Neural progenitor cell (in vitro differentiated cells): Measurements from ENCODE around the gene MACROD2. TPM values are rescaled to one million over a fixed set of nuclear protein-coding genes. Genes with fewer than 3 reads are reported as not detected.

Experiments used
- DNase-seq: peaks from one replicate; pipeline ENCODE4 v3.0.0-alpha.2; 2016; ENCODE audit warnings: low spot score
- H2AFZ ChIP-seq: fragments of 200-600 bp; sonication (generic); replicated peaks from 2 replicates; pipeline ENCODE4 v1.6.1; 2016; ENCODE audit warnings: antibody characterized with exemption
- H3F3A ChIP-seq: fragments of 200-600 bp; sonication (generic); 2 replicates; pipeline ENCODE4 v1.6.1; 2016; ENCODE audit warnings: antibody characterized with exemption, low read depth
- H3K27ac ChIP-seq: fragments of 200-600 bp; sonication (generic); 2 replicates; pipeline ENCODE4 v1.5.1; 2016; ENCODE audit warnings: mild to moderate bottlenecking
- H3K27me3 ChIP-seq: fragments of 200-600 bp; sonication (generic); 2 replicates; pipeline ENCODE4 v1.6.1; 2016; ENCODE audit warnings: mild to moderate bottlenecking, moderate library complexity
- H3K36me3 ChIP-seq: fragments of 200-600 bp; sonication (generic); 2 replicates; pipeline ENCODE4 v1.5.1; 2016
- H3K4me1 ChIP-seq: fragments of 200-600 bp; sonication (generic); 2 replicates; pipeline ENCODE4 v1.6.1; 2016; ENCODE audit warnings: mixed run types
- H3K4me2 ChIP-seq: fragments of 200-600 bp; sonication (generic); 2 replicates; pipeline ENCODE4 v1.6.1; 2016
- H3K4me3 ChIP-seq: fragments of 200-600 bp; sonication (generic); 2 replicates; pipeline ENCODE4 v1.5.1; 2016
- H3K79me2 ChIP-seq: fragments of 200-600 bp; sonication (generic); 2 replicates; pipeline ENCODE4 v1.6.1; 2016; ENCODE audit warnings: low read depth
- H3K9ac ChIP-seq: fragments of 200-600 bp; sonication (generic); 2 replicates; pipeline ENCODE4 v1.6.1; 2016
- H3K9me3 ChIP-seq: fragments of 200-600 bp; sonication (generic); 2 replicates; pipeline ENCODE4 v1.5.1; 2016; ENCODE audit warnings: low read depth
- H4K20me1 ChIP-seq: fragments of 200-600 bp; sonication (generic); 2 replicates; pipeline ENCODE4 v1.6.1; 2016; ENCODE audit warnings: low read depth
- H3K27ac Mint-ChIP-seq: 3 replicates; pipeline ENCODE4 v1.8.0; 2021; ENCODE audit warnings: mixed read lengths
- H3K27me3 Mint-ChIP-seq: 2 replicates; pipeline ENCODE4 v1.8.0; 2022; ENCODE audit warnings: low read depth, mild to moderate bottlenecking, inconsistent platforms, moderate library complexity, mixed read lengths; ENCODE audit not compliant: insufficient read depth
- H3K36me3 Mint-ChIP-seq: 3 replicates; pipeline ENCODE4 v1.8.0; 2021; ENCODE audit warnings: mixed read lengths
- H3K4me1 Mint-ChIP-seq: 3 replicates; pipeline ENCODE4 v1.8.0; 2021; ENCODE audit warnings: mixed read lengths
- H3K4me3 Mint-ChIP-seq: 3 replicates; pipeline ENCODE4 v1.8.0; 2021; ENCODE audit warnings: mild to moderate bottlenecking, moderate library complexity, mixed read lengths
- H3K9me3 Mint-ChIP-seq: 3 replicates; pipeline ENCODE4 v1.8.0; 2020; ENCODE audit warnings: mixed read lengths
- CTCF ChIP-seq: fragments of 200-600 bp; sonication (generic); IDR thresholded peaks from 2 replicates; pipeline ENCODE4 v1.5.1; 2017; ENCODE audit warnings: antibody characterized with exemption, mild to moderate bottlenecking
- EZH2 ChIP-seq: fragments of 200-600 bp; sonication (generic); IDR thresholded peaks from 2 replicates; pipeline ENCODE4 v1.6.1; 2017; ENCODE audit warnings: antibody characterized with exemption, mild to moderate bottlenecking, moderate library complexity
- EZH2phosphoT487 ChIP-seq: fragments of 200-600 bp; sonication (generic); IDR thresholded peaks from 2 replicates; pipeline ENCODE4 v1.6.1; 2017; ENCODE audit warnings: antibody characterized with exemption
- total RNA-seq: library from RNA; depleted of rRNA; stranded (reverse); fragments of >200 nt; gene quantifications from 2 replicates; pipeline ENCODE4 v1.2.3, GENCODE V29; 2015; ENCODE audit warnings: low replicate concordance

Gene MACROD2
- total RNA-seq, 1 donor from 2014 or later: 11.9 TPM

- H2AFZ ChIP-seq: no peak overlapping the region
- no peaks in the 10 kb centered on the region for H3K9me3 ChIP-seq
- Mint-ChIP-seq H3K4me3 (no peak overlapping the region), H3K9me3 (no peaks in the 10 kb centered on the region), H3K4me1 (peaks cover 28% of the 10 kb centered on the region), H3K27me3 (no peaks in the 10 kb centered on the region), H3K36me3 (no peaks in the 10 kb centered on the region), H3K27ac (no peak overlapping the region)
- no peak overlapping the region for H3K9ac ChIP-seq
- DNase-seq: no peak
- no peak overlapping the region for H3K27ac ChIP-seq
- no peak overlapping the region for H3K4me3 ChIP-seq
- H3K79me2 ChIP-seq: no peaks in the 10 kb centered on the region
- H3F3A ChIP-seq: no peaks in the 10 kb centered on the region
- H3K4me1 ChIP-seq: peaks cover 15% of the 10 kb centered on the region
- no peaks in the 10 kb centered on the region for H4K20me1 ChIP-seq
- no peaks in the 10 kb centered on the region for H3K27me3 ChIP-seq
- H3K4me2 ChIP-seq: no peak overlapping the region
- TF ChIP-seq CTCF (no peak), EZH2 (no peak), EZH2phosphoT487 (no peak)
- no peaks in the 10 kb centered on the region for H3K36me3 ChIP-seq
Measured at GRCh38 chr20:14848806-14849205, 853.5 kb downstream of the MACROD2 start.

DNA sequence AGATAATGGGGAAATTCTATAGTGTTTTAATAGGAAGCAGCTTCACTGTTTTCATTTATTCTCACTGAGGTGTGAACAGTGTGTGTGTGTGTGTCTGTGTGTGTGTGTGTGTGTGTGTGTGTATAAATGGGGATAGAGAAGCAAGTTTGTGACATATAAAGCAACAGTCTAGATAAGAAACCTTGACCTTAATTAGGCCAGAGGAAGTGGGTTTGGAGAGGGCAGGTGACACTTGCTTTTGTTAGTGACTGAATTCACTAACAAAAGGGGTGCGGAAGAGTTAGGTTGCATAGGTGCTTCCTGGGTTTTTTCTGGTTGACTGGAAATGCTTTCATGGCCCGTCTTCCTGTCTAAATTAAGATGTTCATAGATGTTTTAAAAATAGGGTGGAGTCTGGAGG lies 857.8 kb downstream of the MACROD2 start:
- DNase-seq: no peak
- Histone ChIP-seq H3K4me3 (no peak overlapping the region), H3K79me2 (no peaks in the 10 kb centered on the region), H3K36me3 (no peaks in the 10 kb centered on the region), H3K9me3 (no peaks in the 10 kb centered on the region), H3K27me3 (no peaks in the 10 kb centered on the region), H2AFZ (no peak overlapping the region), H3K9ac (no peak overlapping the region), H3F3A (no peaks in the 10 kb centered on the region), H4K20me1 (no peaks in the 10 kb centered on the region), H3K4me1 (peaks cover 3% of the 10 kb centered on the region), H3K4me2 (no peak overlapping the region), H3K27ac (no peak overlapping the region)
- no peaks in the 10 kb centered on the region for H3K36me3 Mint-ChIP-seq
- H3K4me1 Mint-ChIP-seq: peaks cover 13% of the 10 kb centered on the region
- H3K27ac Mint-ChIP-seq: no peak overlapping the region
- H3K9me3 Mint-ChIP-seq: peaks cover under 1% of the 10 kb centered on the region
- H3K27me3 Mint-ChIP-seq: peaks cover 2% of the 10 kb centered on the region
- no peak overlapping the region for H3K4me3 Mint-ChIP-seq
- no peak for TF ChIP-seq EZH2
- no peak for TF ChIP-seq CTCF
- no peak for TF ChIP-seq EZH2phosphoT487

DNA sequence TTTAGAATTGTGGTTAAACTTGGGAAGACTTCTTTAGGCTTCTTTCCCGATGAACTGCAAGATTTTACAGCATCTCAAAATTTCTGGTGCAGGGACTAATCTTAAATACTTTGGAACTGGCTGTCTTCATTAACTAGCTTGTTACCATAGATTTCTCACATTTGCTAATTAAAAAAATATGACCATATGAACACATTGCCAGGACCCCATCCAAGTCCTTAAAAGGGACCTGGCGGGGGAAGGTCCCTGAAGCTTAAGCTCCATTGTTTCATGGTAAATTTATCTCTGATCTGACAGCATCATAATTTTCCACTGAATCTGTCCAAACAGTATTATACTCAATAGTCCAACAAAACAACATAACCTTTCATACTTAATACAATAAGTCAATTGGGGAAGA lies 859.9 kb downstream of the MACROD2 start:
- Histone ChIP-seq H3K36me3 (no peaks in the 10 kb centered on the region), H2AFZ (no peak overlapping the region), H3K9ac (no peak overlapping the region), H3K4me2 (no peak overlapping the region), H3K27me3 (no peaks in the 10 kb centered on the region), H3F3A (peaks cover 5% of the 10 kb centered on the region), H4K20me1 (no peaks in the 10 kb centered on the region), H3K79me2 (no peaks in the 10 kb centered on the region), H3K9me3 (no peaks in the 10 kb centered on the region), H3K4me1 (peaks cover 7% of the 10 kb centered on the region), H3K4me3 (no peak overlapping the region), H3K27ac (no peak overlapping the region)
- H3K27me3 Mint-ChIP-seq: peaks cover 2% of the 10 kb centered on the region
- no peak for TF ChIP-seq EZH2
- no peak for TF ChIP-seq CTCF
- no peak for TF ChIP-seq EZH2phosphoT487
- DNase-seq: no peak
- no peaks in the 10 kb centered on the region for H3K36me3 Mint-ChIP-seq
- peaks cover 13% of the 10 kb centered on the region for H3K4me1 Mint-ChIP-seq
- peaks cover 3% of the 10 kb centered on the region for H3K9me3 Mint-ChIP-seq
- H3K27ac Mint-ChIP-seq: no peak overlapping the region
- H3K4me3 Mint-ChIP-seq: no peak overlapping the region
